IMR-90 (cell line): ENCODE measurements around the gene HCN4. TPM values are rescaled to one million over a fixed set of nuclear protein-coding genes. Genes with fewer than 3 reads are reported as not detected.

Experiments used
- ATAC-seq: fragments of 200-7000 bp; cut with Tn5 transposase; 2 replicates; pipeline ENCODE4 v1.9.1; 2020; ENCODE audit warnings: low read depth, mild to moderate bottlenecking, moderate library complexity
- BruUV-seq: library from RNA; stranded (reverse); fragments of 400-500 nt; replicated peaks from 2 replicates; lab custom pipeline; 2021; lab: Mats Ljungman, UMichigan
- CTCF ChIA-PET: fragments of 300-600 bp; formaldehyde crosslinking; extraction: SDS; loops from one replicate; lab custom pipeline; 2021; ENCODE audit warnings: antibody characterized with exemption; lab: Yijun Ruan, JAX
- POLR2A ChIA-PET: fragments of 300-600 bp; sonication (Branson Sonifier 250); formaldehyde crosslinking; loops from one replicate; lab custom pipeline; 2022; ENCODE audit warnings: antibody characterized with exemption; ENCODE audit not compliant: unreplicated experiment; lab: Charles Lee
- DNase-seq: peaks from one replicate; pipeline ENCODE4 v3.0.0; 2013
- H2AFZ ChIP-seq: replicated peaks from 2 replicates; pipeline ENCODE3; 2013; ENCODE audit warnings: low read length, mild to moderate bottlenecking; ENCODE audit not compliant: poor library complexity
- H2AK5ac ChIP-seq: 2 replicates; pipeline ENCODE4 v1.6.1; 2013; ENCODE audit warnings: low read depth, low read length, inconsistent platforms
- H2AK9ac ChIP-seq: replicated peaks from 2 replicates; pipeline ENCODE3; 2013; ENCODE audit warnings: mild to moderate bottlenecking, low read depth, low read length, moderate library complexity; ENCODE audit not compliant: poor library complexity
- H2BK120ac ChIP-seq: 2 replicates; pipeline ENCODE4 v1.6.1; 2013; ENCODE audit warnings: low read depth, low read length, inconsistent platforms
- H2BK15ac ChIP-seq: 3 replicates; pipeline ENCODE4 v1.6.1; 2013; ENCODE audit warnings: low read depth, low read length, inconsistent platforms
- H2BK20ac ChIP-seq: 2 replicates; pipeline ENCODE4 v1.6.1; 2013; ENCODE audit warnings: low read depth, mild to moderate bottlenecking, inconsistent platforms, low read length, moderate library complexity
- H2BK5ac ChIP-seq: 2 replicates; pipeline ENCODE4 v1.6.1; 2013; ENCODE audit warnings: mild to moderate bottlenecking, low read depth, low read length, inconsistent platforms; ENCODE audit not compliant: poor library complexity, severe bottlenecking
- H3K14ac ChIP-seq: replicated peaks from 2 replicates; pipeline ENCODE4 v1.6.1; 2013; ENCODE audit warnings: low read depth, low read length, inconsistent platforms
- H3K18ac ChIP-seq: 2 replicates; pipeline ENCODE4 v1.6.1; 2013; ENCODE audit warnings: low read depth, low read length, control low read depth
- H3K23ac ChIP-seq: 2 replicates; pipeline ENCODE4 v1.6.1; 2013; ENCODE audit warnings: low read depth, low read length, inconsistent platforms
- H3K27ac ChIP-seq: 2 replicates; pipeline ENCODE4 v1.5.1; 2013; ENCODE audit warnings: mild to moderate bottlenecking, control low read depth, low read length; ENCODE audit not compliant: insufficient read depth
- H3K27me3 ChIP-seq: 2 replicates; pipeline ENCODE4 v1.6.1; 2013; ENCODE audit warnings: low read length; ENCODE audit not compliant: control insufficient read depth, insufficient read depth
- H3K36me3 ChIP-seq: 2 replicates; pipeline ENCODE4 v1.6.1; 2013; ENCODE audit warnings: low read length, mixed read lengths; ENCODE audit not compliant: control insufficient read depth, insufficient read depth
- H3K4ac ChIP-seq: 2 replicates; pipeline ENCODE4 v1.6.1; 2013; ENCODE audit warnings: low read depth, low read length, inconsistent platforms
- H3K4me1 ChIP-seq: 2 replicates; pipeline ENCODE4 v1.6.1; 2013; ENCODE audit warnings: low read length, mixed read lengths; ENCODE audit not compliant: control insufficient read depth, insufficient read depth
- H3K4me2 ChIP-seq: 2 replicates; pipeline ENCODE4 v1.6.1; 2013; ENCODE audit warnings: low read depth, mild to moderate bottlenecking, control low read depth, low read length, moderate library complexity
- H3K4me3 ChIP-seq: 2 replicates; pipeline ENCODE4 v1.5.1; 2013; ENCODE audit warnings: low read depth, mild to moderate bottlenecking, control low read depth, low read length, moderate library complexity; ENCODE audit not compliant: insufficient read depth
- H3K56ac ChIP-seq: 2 replicates; pipeline ENCODE4 v1.6.1; 2013; ENCODE audit warnings: low read length, inconsistent platforms; ENCODE audit not compliant: insufficient read depth; ENCODE audit errors: extremely low read depth
- H3K79me1 ChIP-seq, 2 experiments: 2 replicates each; pipeline ENCODE4 v1.6.1; 2013; ENCODE audit warnings: low read length in 2 of 2, inconsistent platforms in 1 of 2, low read depth in 1 of 2
- H3K9ac ChIP-seq: 2 replicates; pipeline ENCODE4 v1.6.1; 2013; ENCODE audit warnings: low read depth, low read length, control low read depth
- H3K9me1 ChIP-seq: 2 replicates; pipeline ENCODE4 v1.6.1; 2013; ENCODE audit warnings: low read length, inconsistent platforms; ENCODE audit not compliant: insufficient read depth
- H3K9me3 ChIP-seq: 2 replicates; pipeline ENCODE4 v1.6.1; 2013; ENCODE audit warnings: low read length; ENCODE audit not compliant: control insufficient read depth, insufficient read depth
- H4K20me1 ChIP-seq: 2 replicates; pipeline ENCODE4 v1.6.1; 2013; ENCODE audit warnings: low read length, inconsistent platforms; ENCODE audit not compliant: insufficient read depth
- H4K5ac ChIP-seq: 2 replicates; pipeline ENCODE4 v1.6.1; 2013; ENCODE audit warnings: mild to moderate bottlenecking, low read depth, low read length, control low read depth
- H4K8ac ChIP-seq, 2 experiments: 2 replicates each; pipeline ENCODE4 v1.6.1; 2013; ENCODE audit warnings: low read depth in 2 of 2, low read length in 2 of 2, control low read depth in 1 of 2, inconsistent platforms in 1 of 2
- H4K91ac ChIP-seq: 2 replicates; pipeline ENCODE4 v1.6.1; 2013; ENCODE audit warnings: low read depth, low read length, inconsistent platforms; ENCODE audit not compliant: insufficient read depth
- SMC3 ChIP-seq: fragments of 150-350 bp; IDR thresholded peaks from 2 replicates; pipeline ENCODE4 v1.6.1; 2016; ENCODE audit warnings: low read depth, mild to moderate bottlenecking, antibody characterized with exemption, low read length, moderate library complexity
- WGBS, 2 experiments: methylation state at CpG; one replicate each; pipeline versions ENCODE4 v1.1.5 to v1.1.7; 2013; ENCODE audit warnings: missing lambda C conversion rate in 2 of 2; ENCODE audit not compliant: insufficient read length in 1 of 2; ENCODE audit errors: extremely low coverage in 2 of 2; 5-methylcytosine and 5-hydroxymethylcytosine counted together
- dilution Hi-C: fragments of 300-500 bp; cut with HindIII; formaldehyde crosslinking; loops from one replicate; pipeline ENCODE4 v1.14.3; 2018; ENCODE audit warnings: low sequenced_read_pairs; ENCODE audit not compliant: unreplicated experiment
- in situ Hi-C: fragments of 300-500 bp; cut with MboI; formaldehyde crosslinking; loops from 3 replicates; pipeline ENCODE4 v1.14.3; 2019; ENCODE audit warnings: low sequenced_read_pairs, inconsistent platforms, mixed read lengths
- intact Hi-C: fragments of 100-400 bp; cut with micrococcal nuclease; formaldehyde crosslinking; loops from 2 replicates; pipeline ENCODE4 v1.10.0; 2022
- polyA plus RNA-seq, 3 experiments: library from polyadenylated mRNA; depleted of rRNA; stranded (reverse); fragments of >200 nt; gene quantifications; 2 replicates each; pipeline ENCODE4 v1.2.3, GENCODE V29; 2012; ENCODE audit warnings: low replicate concordance in 1 of 3
- total RNA-seq: library from RNA; depleted of rRNA; stranded (reverse); fragments of >200 nt; gene quantifications from 2 replicates; pipeline ENCODE4 v1.2.3, GENCODE V29; 2012

HCN4 gene
- total and polyA plus RNA-seq, 2 of the 4 experiments (the other 2 are of a cell fraction): not detected

DNA sequence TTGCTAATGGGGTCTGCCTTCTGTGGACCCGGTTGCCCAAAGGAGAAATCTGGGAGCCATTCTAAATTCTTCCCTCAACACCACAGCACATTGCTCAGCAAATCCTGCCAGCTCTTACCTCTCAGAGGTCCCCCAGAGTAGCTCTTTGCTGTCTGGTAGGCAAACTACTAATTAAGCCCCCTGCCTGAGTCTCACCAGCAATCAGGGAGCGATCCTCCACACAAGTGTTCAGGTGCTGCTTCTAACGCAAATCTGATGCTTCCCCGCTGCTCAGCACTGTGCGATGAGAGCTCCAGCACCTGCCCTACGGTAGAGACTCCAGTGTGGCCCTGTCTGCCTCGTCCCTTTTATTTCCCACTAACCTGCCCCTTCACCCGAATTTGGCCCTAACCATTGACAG lies 60.5 kb downstream of the HCN4 start:
- Histone ChIP-seq H4K5ac (no peak overlapping the region), H4K8ac (no peak overlapping the region), H3K9me3 (no peaks in the 10 kb centered on the region), H2BK5ac (no peak overlapping the region), H2BK120ac (no peak overlapping the region), H2AFZ (no peak overlapping the region), H3K9ac (no peak overlapping the region), H2BK20ac (no peak overlapping the region), H2AK9ac (no peak overlapping the region), H3K4ac (no peak overlapping the region), H3K18ac (no peak overlapping the region), H3K4me2 (no peak overlapping the region), H3K27ac (no peak overlapping the region), H3K4me3 (no peak overlapping the region), H4K91ac (no peak overlapping the region), H3K4me1 (no peaks in the 10 kb centered on the region), H3K56ac (no peak overlapping the region), H3K23ac (no peak overlapping the region), H2BK15ac (no peak overlapping the region), H3K79me1 (no peaks in the 10 kb centered on the region), H3K27me3 (no peaks in the 10 kb centered on the region), H2AK5ac (no peak overlapping the region), H3K36me3 (no peaks in the 10 kb centered on the region), H3K9me1 (no peaks in the 10 kb centered on the region), H4K20me1 (no peaks in the 10 kb centered on the region), H3K14ac (no peak overlapping the region)
- intact Hi-C loops (no loop called here), dilution Hi-C loops (no loop called here), in situ Hi-C loops (loop anchor here (10.0 kb wide), 2 partner anchors 246 to 396 kb away; no protein-coding TSS in a partner anchor)
- BruUV-seq: no TSS peak
- DNase-seq: no peak
- POLR2A ChIA-PET: no interaction called here
- 77% methylated on average over 7 of the region's 8 CpGs; no CpG with 5 or more reads in 1 of the 2 experiments for WGBS, 2 experiments
- no peak for TF ChIP-seq SMC3
- no peak for ATAC-seq
- CTCF ChIA-PET: no interaction called here
